A673 (cell line): ENCODE measurements around the gene KLK4. TPM values are rescaled to one million over a fixed set of nuclear protein-coding genes. Genes with fewer than 3 reads are reported as not detected.
"Not testable (repeated sequence)": the region's sequence is repeated elsewhere in the genome, so short reads cannot be mapped to it uniquely, and the experiment has no call there.

Experiments
- BruUV-seq: library from RNA; stranded (reverse); fragments of 400-500 nt; replicated peaks from 2 replicates; lab custom pipeline; 2021; lab: Mats Ljungman, UMichigan
- CTCF ChIA-PET: fragments of 300-600 bp; sonication (Branson Sonifier 250); formaldehyde crosslinking; loops from one replicate; lab custom pipeline; 2022; ENCODE audit warnings: antibody characterized with exemption; lab: Charles Lee
- POLR2A ChIA-PET: fragments of 300-600 bp; sonication (Branson Sonifier 250); formaldehyde crosslinking; loops from one replicate; lab custom pipeline; 2022; ENCODE audit warnings: antibody characterized with exemption; ENCODE audit not compliant: low non-redundant PET; lab: Charles Lee
- DNase-seq: peaks from one replicate; pipeline ENCODE4 v3.0.0-alpha.2; 2015; ENCODE audit warnings: low spot score
- H3K27ac ChIP-seq: fragments of 200-600 bp; sonication (generic); 2 replicates; pipeline ENCODE4 v1.5.1; 2016; ENCODE audit warnings: mixed run types, low read depth, mild to moderate bottlenecking, mixed read lengths, antibody characterized with exemption, low read length; ENCODE audit not compliant: poor library complexity, severe bottlenecking
- H3K27me3 ChIP-seq: fragments of 200-600 bp; sonication (generic); replicated peaks from 2 replicates; pipeline ENCODE4 v1.6.1; 2017; ENCODE audit warnings: mixed run types, low read depth, mild to moderate bottlenecking, mixed read lengths, antibody characterized with exemption, low read length; ENCODE audit not compliant: insufficient read depth, poor library complexity
- H3K36me3 ChIP-seq: fragments of 200-600 bp; sonication (generic); 2 replicates; pipeline ENCODE4 v1.6.1; 2016; ENCODE audit warnings: mixed run types, mild to moderate bottlenecking, mixed read lengths, antibody characterized with exemption, low read length; ENCODE audit not compliant: insufficient read depth, poor library complexity, severe bottlenecking
- H3K4me1 ChIP-seq: fragments of 200-600 bp; sonication (generic); 2 replicates; pipeline ENCODE4 v1.6.1; 2017; ENCODE audit warnings: mixed run types, mild to moderate bottlenecking, mixed read lengths, antibody characterized with exemption, low read length; ENCODE audit not compliant: insufficient read depth, poor library complexity, severe bottlenecking
- H3K4me3 ChIP-seq: fragments of 200-600 bp; sonication (generic); 2 replicates; pipeline ENCODE4 v1.5.1; 2016; ENCODE audit warnings: low read depth, mixed run types, mild to moderate bottlenecking, mixed read lengths, low read length; ENCODE audit not compliant: poor library complexity, severe bottlenecking
- H3K9me3 ChIP-seq: fragments of 200-600 bp; sonication (generic); 2 replicates; pipeline ENCODE4 v1.6.1; 2016; ENCODE audit warnings: mixed run types, low read depth, mild to moderate bottlenecking, mixed read lengths, antibody characterized with exemption, low read length; ENCODE audit not compliant: poor library complexity, severe bottlenecking
- EZH2 ChIP-seq: fragments of 200-600 bp; sonication (generic); IDR thresholded peaks from 2 replicates; pipeline ENCODE4 v1.6.1; 2017; ENCODE audit warnings: borderline replicate concordance, low read depth, mild to moderate bottlenecking, mixed read lengths, antibody characterized with exemption, low read length; ENCODE audit not compliant: poor library complexity, severe bottlenecking
- intact Hi-C: fragments of 100-400 bp; cut with micrococcal nuclease; formaldehyde crosslinking; loops from one replicate; pipeline ENCODE4 v1.10.0; 2022; ENCODE audit not compliant: unreplicated experiment
- total RNA-seq: library from RNA; stranded (reverse); gene quantifications from 2 replicates; pipeline ENCODE4 v1.2.3, GENCODE V29; 2021
- TF ChIP-seq, protein P1 (sequence below): fragments of 300-800, 200-600 bp; sonication (generic); conservative IDR thresholded peaks from 2 replicates; pipeline ENCODE4 v1.5.1; 2017; ENCODE audit warnings: low read depth, mild to moderate bottlenecking, antibody characterized with exemption, low read length, moderate library complexity, mixed read lengths

Gene KLK4
- total RNA-seq, 1 experiment from 2014 or later: not detected

- Histone ChIP-seq H3K9me3 (no peaks in the 10 kb centered on the region), H3K4me3 (no peak overlapping the region), H3K27ac (no peak overlapping the region), H3K4me1 (no peaks in the 10 kb centered on the region), H3K27me3 (peaks cover 8% of the 10 kb centered on the region), H3K36me3 (no peaks in the 10 kb centered on the region)
- no peak for TF ChIP-seq EZH2
- TF ChIP-seq, protein P1, sequence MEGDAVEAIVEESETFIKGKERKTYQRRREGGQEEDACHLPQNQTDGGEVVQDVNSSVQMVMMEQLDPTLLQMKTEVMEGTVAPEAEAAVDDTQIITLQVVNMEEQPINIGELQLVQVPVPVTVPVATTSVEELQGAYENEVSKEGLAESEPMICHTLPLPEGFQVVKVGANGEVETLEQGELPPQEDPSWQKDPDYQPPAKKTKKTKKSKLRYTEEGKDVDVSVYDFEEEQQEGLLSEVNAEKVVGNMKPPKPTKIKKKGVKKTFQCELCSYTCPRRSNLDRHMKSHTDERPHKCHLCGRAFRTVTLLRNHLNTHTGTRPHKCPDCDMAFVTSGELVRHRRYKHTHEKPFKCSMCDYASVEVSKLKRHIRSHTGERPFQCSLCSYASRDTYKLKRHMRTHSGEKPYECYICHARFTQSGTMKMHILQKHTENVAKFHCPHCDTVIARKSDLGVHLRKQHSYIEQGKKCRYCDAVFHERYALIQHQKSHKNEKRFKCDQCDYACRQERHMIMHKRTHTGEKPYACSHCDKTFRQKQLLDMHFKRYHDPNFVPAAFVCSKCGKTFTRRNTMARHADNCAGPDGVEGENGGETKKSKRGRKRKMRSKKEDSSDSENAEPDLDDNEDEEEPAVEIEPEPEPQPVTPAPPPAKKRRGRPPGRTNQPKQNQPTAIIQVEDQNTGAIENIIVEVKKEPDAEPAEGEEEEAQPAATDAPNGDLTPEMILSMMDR: no peak
- POLR2A ChIA-PET: no interaction called here
- no peak for DNase-seq
- CTCF ChIA-PET: no interaction called here
- no TSS peak for BruUV-seq
- intact Hi-C loops: no loop called here
Measured at GRCh38 chr19:50897191-50897607, 14.0 kb downstream of the KLK4 start.

- CTCF ChIA-PET: interaction anchor here (0.7 kb wide), 1 partner anchor 245 kb away, joined by 3 read pairs; no protein-coding TSS in a partner anchor
- H3K27me3 ChIP-seq: peaks cover 8% of the 10 kb centered on the region
- intact Hi-C loops: no loop called here
- TF ChIP-seq, protein P1: no peak
- TF ChIP-seq EZH2: no peak
- no peak overlapping the region for H3K4me3 ChIP-seq
- H3K9me3 ChIP-seq: no peaks in the 10 kb centered on the region
- BruUV-seq: no TSS peak
- H3K27ac ChIP-seq: no peak overlapping the region
- no peaks in the 10 kb centered on the region for H3K4me1 ChIP-seq
- no peaks in the 10 kb centered on the region for H3K36me3 ChIP-seq
- no peak for DNase-seq
- POLR2A ChIA-PET: no interaction called here
Measured at GRCh38 chr19:50896591-50897190, 14.5 kb downstream of the KLK4 start.

GRCh38 chr19:50896089-50896590 is 15.1 kb downstream of the KLK4 start:
- intact Hi-C loops, H3K4me1 ChIP-seq, BruUV-seq, H3K27me3 ChIP-seq, H3K4me3 ChIP-seq, H3K9me3 ChIP-seq, DNase-seq, H3K36me3 ChIP-seq, H3K27ac ChIP-seq, POLR2A ChIA-PET: not testable (repeated sequence)
- CTCF ChIA-PET: interaction anchor here (0.7 kb wide), 1 partner anchor 244 kb away, joined by 3 read pairs; no protein-coding TSS in a partner anchor
